Activated CD4-positive, alpha-beta T cell treated with anti-CD3 and anti-CD28 coated beads, Interleukin-2, amount 50 U/mL, for 1 hour (primary cell): ENCODE data around the gene TMA7.
A peak's percentile ranks its signal among the peaks of the same experiment; 100 is the strongest.
"Not testable (repeated sequence)": the region's sequence is repeated elsewhere in the genome, so short reads cannot be mapped to it uniquely, and the experiment has no call there.

Experiments used
- DNase-seq: peaks from one replicate; pipeline ENCODE4 v3.0.0-alpha.2; 2020

TMA7 gene

DNA sequence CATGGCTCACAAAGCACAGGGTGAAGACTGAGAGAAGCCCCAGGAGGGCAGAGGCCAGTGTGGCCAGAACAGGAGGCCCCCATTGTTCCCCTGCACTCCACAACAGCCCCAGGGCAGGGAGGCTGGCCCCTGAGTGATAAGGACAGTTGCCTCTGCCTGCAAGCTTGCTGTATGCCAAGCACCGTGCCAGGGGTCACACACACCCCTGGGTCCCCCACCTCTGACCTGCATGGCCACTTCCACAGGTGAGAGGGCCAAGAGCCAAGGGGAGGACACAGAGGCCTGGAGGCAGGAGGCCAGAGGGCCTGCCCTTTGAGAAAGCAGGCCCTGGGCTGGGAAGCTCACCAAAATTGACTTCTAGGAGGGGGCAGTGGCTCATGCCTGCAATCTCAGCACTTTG lies 30.2 kb downstream of the TMA7 start:
- no peak for DNase-seq

DNA sequence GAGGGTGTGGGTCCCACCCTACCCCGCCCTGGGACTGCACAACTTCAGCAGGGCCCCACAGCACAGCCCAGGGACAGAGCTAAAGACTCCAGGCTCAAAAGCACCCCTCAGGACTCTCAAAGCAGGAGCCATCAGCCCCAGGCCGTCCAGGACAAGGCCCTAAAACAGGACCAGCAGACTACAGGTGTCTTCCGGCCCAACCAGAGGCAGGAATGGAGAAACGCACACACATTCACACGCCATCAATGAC lies 32.5 kb downstream of the TMA7 start:
- no peak for DNase-seq

DNA sequence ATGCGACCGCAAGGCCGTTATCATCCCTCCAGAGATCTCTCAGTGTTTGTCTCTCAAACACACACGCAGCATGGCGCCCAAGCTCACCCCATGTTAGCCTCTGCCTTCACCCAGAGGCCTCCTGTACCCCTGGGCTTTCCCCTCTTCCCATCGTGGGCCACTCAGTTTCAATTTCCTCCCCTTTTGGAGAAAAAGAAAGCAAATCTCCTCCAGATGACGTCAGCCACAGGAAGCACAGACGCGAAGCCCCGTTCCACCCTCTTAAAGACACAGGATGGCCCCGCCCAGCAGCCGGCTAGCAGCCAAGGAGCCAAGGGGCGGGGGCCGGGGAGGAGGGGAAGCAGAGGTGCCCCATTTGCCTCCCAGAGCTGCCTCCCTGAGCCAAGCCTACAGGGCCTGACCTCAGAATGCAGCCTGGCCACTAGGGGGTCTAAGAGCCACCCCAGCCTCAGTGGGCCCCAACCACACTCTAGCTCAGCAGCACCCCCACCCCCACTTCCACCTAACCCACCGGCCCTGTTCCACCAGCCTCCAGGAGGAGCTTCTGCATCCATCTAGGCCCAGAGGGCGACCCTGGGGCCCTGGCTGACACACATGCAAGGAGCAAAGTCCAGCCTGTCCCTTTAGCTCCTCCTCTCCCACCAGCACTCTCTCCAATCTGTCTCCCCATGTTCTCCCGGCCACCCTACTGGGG lies 33.0 kb downstream of the TMA7 start:
- DNase-seq = peak; percentile 93

DNA sequence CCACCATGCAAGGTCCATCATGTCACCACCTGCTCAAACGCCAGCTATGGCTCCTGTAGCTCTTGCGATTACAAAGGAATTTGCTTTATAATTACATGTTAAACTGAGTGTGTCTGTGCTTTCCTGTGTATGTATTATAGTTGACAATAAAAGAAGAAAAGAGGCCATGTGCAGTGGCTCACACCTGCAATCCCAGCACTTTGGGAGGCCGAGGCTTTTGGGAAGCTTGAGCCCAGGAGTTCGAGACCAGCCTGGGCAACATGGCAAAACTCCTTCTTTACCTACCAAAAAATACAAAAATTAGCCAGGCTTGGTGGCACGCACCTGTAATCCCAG lies 33.5 kb downstream of the TMA7 start:
- DNase-seq = no peak

DNA sequence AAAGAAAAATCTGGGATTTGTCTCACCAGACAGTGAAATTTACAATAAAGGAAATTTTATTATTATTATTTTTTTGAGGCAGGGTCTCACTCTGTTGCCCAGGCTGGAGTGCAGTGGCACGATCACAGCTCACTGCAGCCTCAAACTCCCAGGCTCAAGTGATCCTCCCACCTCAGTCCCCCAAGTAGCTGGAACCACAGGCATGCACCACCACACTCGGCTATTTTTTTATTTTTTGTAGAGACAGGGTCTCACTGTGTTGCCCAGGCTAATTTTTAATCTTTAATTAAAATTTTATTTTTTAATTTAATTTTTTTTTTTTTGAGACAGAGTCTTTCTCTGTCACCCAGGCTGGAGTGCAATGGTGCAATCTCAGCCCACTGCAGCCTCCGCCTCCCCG lies 34.0 kb downstream of the TMA7 start:
- DNase-seq = not testable (repeated sequence)

DNA sequence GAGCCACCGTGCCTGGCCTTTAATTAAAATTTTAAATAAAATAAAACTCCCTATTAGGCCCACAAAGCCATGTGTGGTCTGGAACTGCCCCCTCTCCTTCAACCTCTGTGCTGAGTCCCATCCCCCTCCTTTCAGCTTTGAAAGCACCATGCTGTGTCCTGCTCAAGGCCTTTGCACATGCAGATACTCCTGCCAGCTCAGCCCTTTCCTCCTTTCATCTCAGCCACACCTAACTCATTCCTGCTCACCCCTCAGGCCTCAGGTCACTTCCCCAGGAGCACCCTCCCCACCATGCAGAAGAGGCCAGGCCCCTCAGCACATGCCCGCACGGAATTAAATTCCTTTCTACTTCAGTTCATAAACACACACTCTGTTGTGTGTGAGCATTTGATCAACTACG lies 34.6 kb downstream of the TMA7 start:
- DNase-seq = no peak

DNA sequence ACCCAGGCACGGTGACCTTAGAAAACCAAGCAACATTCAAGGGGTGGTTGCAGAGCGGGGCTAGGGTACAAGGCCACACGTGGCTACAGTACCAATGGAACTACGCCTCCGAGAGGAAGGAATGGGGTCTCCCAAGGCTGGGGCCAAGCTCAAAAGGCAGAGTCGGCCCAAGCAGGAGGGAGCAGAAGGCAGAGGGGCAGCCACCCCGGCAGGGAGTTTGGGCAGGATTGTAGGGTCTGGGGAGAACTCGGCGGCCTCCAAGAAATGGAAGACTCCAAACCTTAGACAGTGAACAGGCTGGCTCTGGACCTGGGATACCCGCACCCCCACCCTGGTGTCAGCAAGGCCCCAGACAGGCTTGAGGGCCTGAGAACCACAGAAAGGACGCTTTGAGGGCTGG lies 35.1 kb downstream of the TMA7 start:
- no peak for DNase-seq

DNA sequence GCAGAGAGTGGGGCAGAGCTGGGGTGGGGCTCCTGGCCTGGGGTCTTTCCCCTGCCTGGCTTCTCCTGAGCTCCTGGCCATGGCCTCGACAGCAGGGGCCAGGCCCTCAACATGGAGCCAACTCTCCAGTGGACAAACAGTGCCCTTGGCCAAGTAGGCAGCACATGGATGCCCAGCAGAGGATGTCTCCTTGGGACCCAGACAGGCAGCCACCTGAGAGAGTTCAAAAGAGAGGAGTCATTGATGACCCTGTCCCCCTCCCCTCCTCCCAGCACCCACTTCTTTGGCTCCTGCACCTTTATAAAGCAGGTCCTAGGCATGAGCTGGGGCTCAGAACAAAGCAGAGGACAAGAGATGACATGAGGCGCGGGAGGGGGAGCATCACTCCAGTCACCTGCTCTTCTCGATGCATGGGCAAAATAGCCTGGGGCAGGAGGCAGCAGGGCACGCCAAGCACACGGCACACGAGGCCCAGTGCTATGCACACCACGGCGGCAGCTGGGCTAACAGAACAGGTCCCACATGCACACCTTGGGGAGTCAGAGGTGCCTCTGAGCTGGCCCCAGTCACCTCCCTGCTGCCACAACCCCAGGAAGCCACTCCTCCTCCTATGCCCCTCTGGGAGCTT lies 36.5 kb downstream of the TMA7 start:
- no peak for DNase-seq

DNA sequence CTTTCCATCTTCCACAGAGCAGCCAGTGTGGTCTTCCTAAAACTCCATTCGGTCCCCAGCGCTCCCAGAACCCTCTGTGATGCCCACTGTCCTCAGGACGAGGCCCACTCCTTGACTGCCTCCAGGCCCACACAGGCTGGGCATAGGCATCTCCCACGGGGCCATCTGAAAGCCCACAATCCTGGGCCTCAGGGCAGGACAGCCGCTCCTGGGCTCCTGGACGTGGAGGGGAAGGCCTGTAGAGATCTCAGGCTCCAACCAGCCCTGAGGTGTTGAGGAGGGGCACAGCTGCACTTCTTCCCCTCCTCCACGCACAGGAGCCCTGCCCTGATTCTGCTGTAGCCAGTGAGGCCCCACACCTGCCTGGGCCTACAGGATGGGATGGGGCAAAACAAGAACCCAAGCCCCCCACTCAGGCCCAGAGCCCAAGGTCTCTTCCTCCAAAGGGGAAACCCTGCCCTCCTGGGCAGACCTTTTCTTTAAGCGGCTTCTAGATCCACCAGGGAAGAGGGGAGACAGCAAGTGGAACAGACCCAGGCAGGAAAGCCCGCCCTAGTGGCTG lies 38.0 kb downstream of the TMA7 start:
- DNase-seq = no peak

DNA sequence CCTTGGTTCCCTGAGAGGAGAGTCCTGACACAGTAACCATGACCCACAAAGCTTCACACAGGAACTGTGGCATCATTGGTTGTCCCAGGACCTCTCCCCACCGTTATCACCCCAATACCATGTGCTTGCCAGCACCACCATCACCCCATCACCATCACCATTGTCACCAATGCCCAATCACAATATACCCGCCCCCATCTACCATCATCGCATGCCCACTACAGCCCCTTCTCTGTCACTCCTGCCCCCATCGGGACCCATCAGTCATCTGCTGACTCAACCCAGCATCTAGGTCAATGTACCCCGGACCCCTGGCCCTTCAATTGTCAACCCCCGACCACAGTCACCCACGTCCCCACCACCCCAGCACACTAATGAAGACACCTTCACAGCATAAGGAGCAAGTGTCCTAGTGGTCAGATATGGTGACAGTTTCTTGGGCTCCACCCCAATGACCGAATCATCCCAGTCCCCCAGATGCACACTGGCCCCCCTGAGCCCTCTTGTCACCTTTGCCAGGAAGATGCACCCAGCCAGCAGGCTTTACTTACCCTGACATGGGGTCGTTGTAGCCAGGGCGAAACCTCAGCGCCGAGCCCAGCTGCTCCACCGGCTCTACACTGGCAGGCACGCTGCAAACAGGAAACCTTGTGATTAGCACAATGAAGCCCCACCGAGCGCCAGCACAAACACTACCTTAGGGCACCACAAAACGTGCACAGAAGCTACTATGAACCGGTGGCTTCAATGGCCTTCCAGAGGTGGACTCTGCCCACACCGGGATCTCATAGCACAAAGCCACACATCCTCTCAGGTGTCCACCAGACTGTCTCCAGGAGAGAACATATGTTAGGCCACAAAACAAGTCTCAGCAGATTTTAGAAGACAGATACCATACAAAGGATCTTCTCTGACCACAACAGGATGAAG lies 38.8 kb downstream of the TMA7 start:
- DNase-seq = peak; percentile 53

DNA sequence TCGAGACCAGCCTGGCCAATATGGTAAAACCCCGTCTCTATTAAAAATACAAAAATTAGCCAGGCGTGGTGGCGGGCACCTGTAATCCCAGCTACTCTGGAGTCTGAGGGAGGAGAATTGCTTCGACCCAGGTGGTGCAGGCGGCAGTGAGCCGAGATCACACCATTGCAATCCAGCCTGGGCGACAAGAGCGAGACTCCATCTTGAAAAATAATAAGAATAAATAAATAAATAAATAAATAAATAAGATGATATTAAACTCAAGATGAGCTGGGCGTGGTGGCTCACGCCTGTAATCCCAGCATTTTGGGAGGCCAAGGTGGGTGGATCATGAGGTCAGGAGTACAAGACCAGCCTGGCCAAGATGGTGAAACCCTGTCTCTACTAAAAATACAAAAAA lies 40.8 kb downstream of the TMA7 start:
- DNase-seq = not testable (repeated sequence)

DNA sequence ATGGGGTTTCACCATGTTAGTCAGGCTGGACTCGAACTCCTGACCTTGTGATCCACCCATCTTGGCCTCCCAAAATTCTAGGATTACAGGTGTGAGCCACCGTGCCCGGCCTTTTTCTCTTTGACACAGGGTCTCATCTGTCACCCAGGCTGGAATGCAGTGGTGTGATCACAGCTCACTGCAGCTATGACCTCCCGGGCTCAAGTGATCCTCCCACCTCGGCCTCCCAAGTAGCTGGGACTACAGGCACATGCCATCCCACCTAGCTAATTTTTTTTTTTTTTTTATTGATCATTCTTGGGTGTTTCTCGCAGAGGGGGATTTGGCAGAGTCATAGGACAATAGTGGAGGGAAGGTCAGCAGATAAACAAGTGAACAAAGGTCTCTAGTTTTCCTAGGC lies 42.8 kb downstream of the TMA7 start:
- not testable (repeated sequence) for DNase-seq

DNA sequence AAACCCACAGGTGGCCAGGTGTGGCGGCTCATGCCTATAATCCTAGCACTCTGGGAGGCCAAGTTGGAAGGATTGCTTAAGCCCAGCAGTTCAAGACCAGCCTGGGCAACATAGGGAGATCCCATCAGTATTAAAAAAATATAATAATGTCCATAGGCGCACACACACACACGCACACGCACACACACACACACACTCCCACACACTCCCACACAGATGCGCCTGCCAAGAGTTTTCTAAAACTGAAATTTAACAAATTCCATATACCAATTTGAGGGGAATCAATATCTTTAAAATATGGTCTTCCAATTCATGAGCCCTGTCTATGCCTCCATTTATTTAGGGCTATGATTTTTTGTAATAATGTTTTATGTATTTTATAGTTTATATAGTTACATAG lies 46.9 kb downstream of the TMA7 start:
- no peak for DNase-seq

DNA sequence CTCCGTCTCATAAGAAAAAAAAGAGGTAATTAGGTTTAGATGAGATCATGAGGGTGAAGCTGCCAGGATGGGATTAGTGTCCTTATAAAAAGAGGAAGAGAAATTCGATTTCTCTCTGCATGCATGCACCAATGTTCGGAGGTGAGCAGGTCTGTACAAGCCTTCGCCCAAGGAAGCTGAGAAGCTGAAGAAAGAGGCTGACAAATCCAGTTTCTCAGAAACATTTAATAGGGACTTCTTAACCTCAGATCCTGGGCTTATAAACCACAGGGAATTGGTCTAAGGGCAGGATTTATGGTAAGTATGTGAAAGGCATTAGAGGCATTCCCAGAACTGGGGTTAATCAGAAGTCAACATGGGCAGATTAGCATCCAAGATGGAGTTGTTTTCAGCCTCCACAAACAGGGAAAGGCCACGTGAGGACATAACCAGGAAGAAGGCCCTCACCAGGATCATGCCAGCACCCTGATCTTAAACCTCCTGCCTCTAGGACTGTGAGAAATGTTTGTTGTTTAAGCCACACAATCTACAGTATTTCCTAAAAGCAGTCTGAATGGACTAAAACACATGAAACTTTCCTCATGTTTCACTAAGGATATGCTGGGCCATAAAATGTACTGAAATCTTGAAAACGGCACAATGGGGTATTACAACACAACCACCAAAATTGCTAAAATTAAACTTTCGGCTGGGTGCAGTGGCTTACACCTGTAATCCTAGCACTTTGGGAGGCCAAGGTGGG lies 52.6 kb downstream of the TMA7 start:
- no peak for DNase-seq

DNA sequence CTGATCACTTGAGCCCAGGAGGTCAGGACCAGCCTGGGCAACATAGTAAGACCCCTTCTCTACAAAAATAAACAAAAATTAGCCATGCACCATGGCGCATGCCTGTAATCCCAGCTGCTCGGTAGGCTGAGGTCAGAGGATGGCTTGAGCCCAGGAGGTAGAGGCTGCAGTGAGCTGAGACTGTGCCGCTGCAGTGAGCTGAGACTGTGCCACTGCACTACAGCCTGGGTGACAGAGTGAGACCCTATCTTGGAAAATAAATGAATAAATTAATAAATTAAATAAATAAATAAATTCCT lies 53.1 kb downstream of the TMA7 start:
- no peak for DNase-seq
